Left ventricle myocardium inferior (tissue), 1 donor: ENCODE measurements around the gene TBC1D22A. TPM values are rescaled to one million over a fixed set of nuclear protein-coding genes. Genes with fewer than 3 reads are reported as not detected.

Source experiments
- DNase-seq: peaks from one replicate; pipeline ENCODE4 v3.0.0-alpha.2; 2020
- H3K27ac ChIP-seq: fragments of 200-600 bp; replicated peaks from 2 replicates; pipeline ENCODE4 v1.8.0; 2021
- H3K27me3 ChIP-seq: fragments of 200-600 bp; 2 replicates; pipeline ENCODE4 v1.8.0; 2021; ENCODE audit warnings: low read depth
- H3K36me3 ChIP-seq: fragments of 200-600 bp; 2 replicates; pipeline ENCODE4 v1.8.0; 2021
- H3K4me1 ChIP-seq: fragments of 200-600 bp; 2 replicates; pipeline ENCODE4 v1.8.0; 2021
- H3K4me3 ChIP-seq: fragments of 200-600 bp; 2 replicates; pipeline ENCODE4 v1.8.0; 2021; ENCODE audit warnings: mild to moderate bottlenecking, moderate library complexity
- H3K9me3 ChIP-seq: fragments of 200-600 bp; replicated peaks from 2 replicates; pipeline ENCODE4 v1.8.0; 2021
- CTCF ChIP-seq: fragments of 200-600 bp; IDR thresholded peaks from 2 replicates; pipeline ENCODE4 v1.8.0; 2021; ENCODE audit warnings: antibody characterized with exemption, mild to moderate bottlenecking, borderline replicate concordance
- intact Hi-C: fragments of 100-400 bp; cut with micrococcal nuclease; formaldehyde crosslinking; loops from one replicate; pipeline ENCODE4 v1.11.0; 2022
- total RNA-seq: library from RNA; stranded (reverse); fragmentation: NEBNext Ultra II Directional; extraction: Animal tissue kit (Norgen Biotek cat#: 25700); gene quantifications from one replicate; pipeline ENCODE4 v1.2.1, GENCODE V29; 2021
- donor health status: DM: no; HTN: yes; CAD: no; lungs with severe emphysema.

TBC1D22A gene
- total RNA-seq, 1 donor from 2014 or later: 16.2 TPM

GRCh38 chr22:47059701-47060161 lies 297.3 kb downstream of the TBC1D22A start:
- Histone ChIP-seq H3K36me3 (peaks cover 39% of the 10 kb centered on the region), H3K27ac (no peak overlapping the region), H3K4me1 (no peaks in the 10 kb centered on the region), H3K27me3 (no peaks in the 10 kb centered on the region), H3K9me3 (no peaks in the 10 kb centered on the region), H3K4me3 (no peak overlapping the region)
- no peak for TF ChIP-seq CTCF
- DNase-seq: no peak
- intact Hi-C loops: no loop called here

DNA sequence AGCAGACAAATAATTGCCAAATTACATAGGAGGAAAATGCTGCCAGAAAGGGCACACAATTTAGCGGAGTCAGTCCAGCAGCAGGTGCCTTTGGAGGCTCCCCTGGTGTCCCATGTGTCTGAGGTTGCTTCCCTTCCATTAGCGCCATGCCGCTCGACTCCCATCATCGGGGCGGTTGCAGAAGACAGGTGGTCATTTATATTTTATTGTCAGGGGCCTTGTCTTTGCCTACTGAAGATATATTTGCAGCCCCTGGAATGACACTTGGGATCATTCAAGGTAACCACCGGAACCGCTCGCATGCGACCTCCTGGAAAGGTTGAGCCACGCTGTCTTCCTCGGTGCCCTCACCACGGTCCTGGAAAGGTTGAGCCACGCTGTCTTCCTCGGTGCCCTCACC lies 298.3 kb downstream of the TBC1D22A start:
- DNase-seq: peak; percentile 1

GRCh38 chr22:47061226-47061625 lies 298.8 kb downstream of the TBC1D22A start:
- peak; percentile 2 for DNase-seq
- intact Hi-C loops: no loop called here
- no peak for TF ChIP-seq CTCF
- Histone ChIP-seq H3K27ac (no peak overlapping the region), H3K9me3 (no peaks in the 10 kb centered on the region), H3K4me1 (no peaks in the 10 kb centered on the region), H3K36me3 (peaks cover 39% of the 10 kb centered on the region), H3K4me3 (no peak overlapping the region), H3K27me3 (no peaks in the 10 kb centered on the region)

More for the DNA sequence above, 298.3 kb downstream of the TBC1D22A start:
- Histone ChIP-seq H3K27me3 (no peaks in the 10 kb centered on the region), H3K27ac (no peak overlapping the region), H3K4me1 (no peaks in the 10 kb centered on the region), H3K9me3 (no peaks in the 10 kb centered on the region), H3K4me3 (no peak overlapping the region), H3K36me3 (peaks cover 39% of the 10 kb centered on the region)
- no peak for TF ChIP-seq CTCF
- intact Hi-C loops: no loop called here

- H3K9me3 ChIP-seq: no peaks in the 10 kb centered on the region
- peaks cover 39% of the 10 kb centered on the region for H3K36me3 ChIP-seq
- no peak overlapping the region for H3K27ac ChIP-seq
- no peaks in the 10 kb centered on the region for H3K4me1 ChIP-seq
- no peaks in the 10 kb centered on the region for H3K27me3 ChIP-seq
- DNase-seq: peak; percentile 0
- no peak for TF ChIP-seq CTCF
- no peak overlapping the region for H3K4me3 ChIP-seq
- intact Hi-C loops: no loop called here
Observed at GRCh38 chr22:47062126-47062525, 299.7 kb downstream of the TBC1D22A start.

DNA sequence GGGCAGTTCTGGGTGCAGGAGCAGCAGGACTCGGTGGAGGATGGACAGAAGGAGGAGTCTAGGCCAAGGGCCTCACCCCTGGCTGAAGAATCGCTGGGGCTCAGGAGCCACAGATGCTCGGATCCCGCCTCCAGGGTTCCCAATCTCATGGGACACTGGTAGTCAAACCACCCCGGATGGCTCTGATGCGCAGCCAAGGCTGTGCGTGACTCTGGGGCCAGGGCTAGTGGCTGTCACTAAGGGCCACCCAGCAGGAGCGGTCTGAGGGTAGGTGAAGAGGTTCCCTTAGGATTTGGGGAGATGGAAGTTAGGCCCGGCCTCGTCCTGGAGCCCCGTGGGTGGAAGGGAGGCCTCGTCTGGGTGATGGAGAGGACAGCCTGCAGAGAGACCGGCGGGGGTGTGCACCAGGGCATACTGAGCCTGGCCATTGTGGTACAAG lies 300.6 kb downstream of the TBC1D22A start:
- H3K36me3 ChIP-seq: peaks cover 39% of the 10 kb centered on the region
- no peaks in the 10 kb centered on the region for H3K27me3 ChIP-seq
- H3K4me3 ChIP-seq: no peak overlapping the region
- H3K4me1 ChIP-seq: peaks cover 3% of the 10 kb centered on the region
- DNase-seq: no peak
- intact Hi-C loops: no loop called here
- no peak for TF ChIP-seq CTCF
- no peak overlapping the region for H3K27ac ChIP-seq
- H3K9me3 ChIP-seq: no peaks in the 10 kb centered on the region
